K562 (cell line): Measurements from ENCODE around the gene RTBDN. TPM values are rescaled to one million over a fixed set of nuclear protein-coding genes. Genes with fewer than 3 reads are reported as not detected.

Experiments used
- FOXA1 ChIP-seq: fragments of 450-650 bp; IDR thresholded peaks from 2 replicates; pipeline ENCODE4 v1.6.1; 2016; ENCODE audit warnings: mild to moderate bottlenecking, borderline replicate concordance
- HMBOX1 ChIP-seq: sonication (generic); IDR thresholded peaks from 2 replicates; pipeline ENCODE4 v1.6.1; 2016
- MEIS2 ChIP-seq: fragments of 450-650 bp; IDR thresholded peaks from 2 replicates; pipeline ENCODE4 v1.6.1; 2014; ENCODE audit warnings: mild to moderate bottlenecking; ENCODE audit not compliant: partially characterized antibody
- MYC ChIP-seq, 2 experiments: fragments of 250-450 bp in 1 of 2; sonication (Bioruptor Pico) in 1 of 2; IDR thresholded peaks; 2 replicates each; pipeline versions ENCODE4 v1.5.1 to v1.6.1; 2012 to 2021; ENCODE audit warnings: low read depth in 2 of 2, borderline replicate concordance in 1 of 2, improper control_type of control experiment in 1 of 2, low read length in 1 of 2, mild to moderate bottlenecking in 1 of 2, moderate library complexity in 1 of 2
- NFRKB ChIP-seq: fragments of 450-650 bp; IDR thresholded peaks from 2 replicates; pipeline ENCODE4 v1.6.1; 2016; ENCODE audit warnings: low read depth
- NFXL1 ChIP-seq: fragments of 450-650 bp; formaldehyde crosslinking; IDR thresholded peaks from 2 replicates; pipeline ENCODE4 v1.4.0; 2021; ENCODE audit warnings: mild to moderate bottlenecking
- PBX2 ChIP-seq, 2 experiments: IDR thresholded peaks in 1 of 2; conservative IDR thresholded peaks in 1 of 2; 2 replicates each; pipeline ENCODE4 v1.6.1; 2016; ENCODE audit warnings: low read depth in 2 of 2, mild to moderate bottlenecking in 1 of 2, missing compliant biosample characterization in 1 of 2, missing genetic modification characterization in 1 of 2, moderate library complexity in 1 of 2
- PCBP2 ChIP-seq: fragments of 200-400 bp; formaldehyde crosslinking; IDR thresholded peaks from 2 replicates; pipeline ENCODE4 v1.6.1; 2018; ENCODE audit warnings: low read length, low read depth, mild to moderate bottlenecking, moderate library complexity; ENCODE audit not compliant: poor library complexity, severe bottlenecking
- SMAD2 ChIP-seq: fragments of 150-350 bp; IDR thresholded peaks from 2 replicates; pipeline ENCODE4 v1.6.1; 2014; ENCODE audit warnings: low read depth, mild to moderate bottlenecking, low read length
- SMAD3 ChIP-seq: fragments of 450-650 bp; formaldehyde crosslinking; conservative IDR thresholded peaks from 2 replicates; pipeline ENCODE4 v1.4.0; 2020; ENCODE audit warnings: mild to moderate bottlenecking
- SMARCA5 ChIP-seq: fragments of 450-650 bp; IDR thresholded peaks from 2 replicates; pipeline ENCODE4 v1.6.1; 2016
- SPI1 ChIP-seq: IDR thresholded peaks from 2 replicates; pipeline ENCODE4 v1.6.1; 2011; ENCODE audit warnings: low read depth, low read length, control low read depth, borderline replicate concordance
- ZBTB40 ChIP-seq, 2 experiments: fragments of 450-650 bp in 1 of 2; sonication (generic) in 1 of 2; formaldehyde crosslinking in 1 of 2; IDR thresholded peaks; 2 replicates each; pipeline versions ENCODE4 v1.7.1 to v1.9.0; 2016 to 2022; ENCODE audit warnings: inconsistent platforms in 1 of 2, mild to moderate bottlenecking in 1 of 2, missing genetic modification reagents in 1 of 2
- ZNF695 ChIP-seq: fragments of 450-650 bp; formaldehyde crosslinking; IDR thresholded peaks from 2 replicates; pipeline ENCODE4 v1.4.0; 2020; ENCODE audit warnings: mild to moderate bottlenecking, moderate library complexity
- polyA plus RNA-seq, 8 experiments: library from polyadenylated mRNA; depleted of rRNA in 4 of 8; stranded (reverse) in 5 of 8; unstranded in 3 of 8; fragments of >200 nt; fragmentation: Nextera tagmentation in 2 of 8; fragmentation: Illumina TruSeq in 1 of 8; extraction: Ambion mirVana in 2 of 8; extraction: Trizol in 1 of 8; gene quantifications; 2 replicates each; pipeline versions ENCODE4 v1.2.1 to v1.2.3, GENCODE V29; 2011 to 2014; ENCODE audit warnings: inconsistent platforms in 1 of 8, missing spikeins in 1 of 8
- total RNA-seq, 7 experiments: library from RNA; depleted of rRNA in 6 of 7; stranded (reverse); fragments of >200 nt in 6 of 7; fragmentation: Illumina TruSeq in 2 of 7; extraction: Trizol in 2 of 7; gene quantifications; 2 replicates each; pipeline versions ENCODE4 v1.2.1 to v1.2.3, GENCODE V29; 2011 to 2021; ENCODE audit warnings: low replicate concordance in 1 of 7

The RTBDN gene
- total and polyA plus RNA-seq, 9 of the 15 experiments (the other 6 are each of a cell fraction or from before 2014, with no cell fraction given): 0.20 to 2.3 (median 0.72) TPM; not detected in 1

GRCh38 chr19:12843999-12844732 lies 9.8 kb upstream of the RTBDN start (continued):
- TF ChIP-seq PBX2 (CRISPR knock-in tag; IDR thresholded peaks at IDR 0.05; ENCODE audit: low read depth): no peak
- no peak for TF ChIP-seq PBX2 (tag; conservative IDR thresholded peaks at IDR 0.05; ENCODE audit: low read depth)
- no peak for TF ChIP-seq NFRKB
- no peak for TF ChIP-seq NFXL1 (CRISPR knock-in tag)
- no peak for TF ChIP-seq SMAD3 (CRISPR knock-in tag)
- no peak for TF ChIP-seq ZNF695 (CRISPR knock-in tag)
- TF ChIP-seq MEIS2: no peak
- TF ChIP-seq ZBTB40 (IDR thresholded peaks at IDR 0.05): no peak
- TF ChIP-seq ZBTB40 (CRISPR knock-in tag; IDR thresholded peaks at IDR 0.05): no peak
- TF ChIP-seq PCBP2: no peak
- no peak for TF ChIP-seq SMAD2
- peak; percentile 89 for TF ChIP-seq SMARCA5
- no peak for TF ChIP-seq HMBOX1
- no peak for TF ChIP-seq SPI1
- no peak for TF ChIP-seq FOXA1
- no peak for TF ChIP-seq MYC (IDR thresholded peaks at IDR 0.05; ENCODE audit: low read depth, low read length)
- TF ChIP-seq MYC (CRISPR knock-in tag; IDR thresholded peaks at IDR 0.05; ENCODE audit: borderline replicate concordance, low read depth): no peak
